A673 (cell line): ENCODE data around the gene SH2D6. TPM values are rescaled to one million over a fixed set of nuclear protein-coding genes. Genes with fewer than 3 reads are reported as not detected.

Source experiments
- BruUV-seq: library from RNA; stranded (reverse); fragments of 400-500 nt; replicated peaks from 2 replicates; lab custom pipeline; 2021; lab: Mats Ljungman, UMichigan
- CTCF ChIA-PET: fragments of 300-600 bp; sonication (Branson Sonifier 250); formaldehyde crosslinking; loops from one replicate; lab custom pipeline; 2022; ENCODE audit warnings: antibody characterized with exemption; lab: Charles Lee
- POLR2A ChIA-PET: fragments of 300-600 bp; sonication (Branson Sonifier 250); formaldehyde crosslinking; loops from one replicate; lab custom pipeline; 2022; ENCODE audit warnings: antibody characterized with exemption; ENCODE audit not compliant: low non-redundant PET; lab: Charles Lee
- DNase-seq: peaks from one replicate; pipeline ENCODE4 v3.0.0-alpha.2; 2015; ENCODE audit warnings: low spot score
- H3K27ac ChIP-seq: fragments of 200-600 bp; sonication (generic); 2 replicates; pipeline ENCODE4 v1.5.1; 2016; ENCODE audit warnings: mixed run types, low read depth, mild to moderate bottlenecking, mixed read lengths, antibody characterized with exemption, low read length; ENCODE audit not compliant: poor library complexity, severe bottlenecking
- H3K27me3 ChIP-seq: fragments of 200-600 bp; sonication (generic); replicated peaks from 2 replicates; pipeline ENCODE4 v1.6.1; 2017; ENCODE audit warnings: mixed run types, low read depth, mild to moderate bottlenecking, mixed read lengths, antibody characterized with exemption, low read length; ENCODE audit not compliant: insufficient read depth, poor library complexity
- H3K36me3 ChIP-seq: fragments of 200-600 bp; sonication (generic); 2 replicates; pipeline ENCODE4 v1.6.1; 2016; ENCODE audit warnings: mixed run types, mild to moderate bottlenecking, mixed read lengths, antibody characterized with exemption, low read length; ENCODE audit not compliant: insufficient read depth, poor library complexity, severe bottlenecking
- H3K4me1 ChIP-seq: fragments of 200-600 bp; sonication (generic); 2 replicates; pipeline ENCODE4 v1.6.1; 2017; ENCODE audit warnings: mixed run types, mild to moderate bottlenecking, mixed read lengths, antibody characterized with exemption, low read length; ENCODE audit not compliant: insufficient read depth, poor library complexity, severe bottlenecking
- H3K4me3 ChIP-seq: fragments of 200-600 bp; sonication (generic); 2 replicates; pipeline ENCODE4 v1.5.1; 2016; ENCODE audit warnings: low read depth, mixed run types, mild to moderate bottlenecking, mixed read lengths, low read length; ENCODE audit not compliant: poor library complexity, severe bottlenecking
- H3K9me3 ChIP-seq: fragments of 200-600 bp; sonication (generic); 2 replicates; pipeline ENCODE4 v1.6.1; 2016; ENCODE audit warnings: mixed run types, low read depth, mild to moderate bottlenecking, mixed read lengths, antibody characterized with exemption, low read length; ENCODE audit not compliant: poor library complexity, severe bottlenecking
- EZH2 ChIP-seq: fragments of 200-600 bp; sonication (generic); IDR thresholded peaks from 2 replicates; pipeline ENCODE4 v1.6.1; 2017; ENCODE audit warnings: borderline replicate concordance, low read depth, mild to moderate bottlenecking, mixed read lengths, antibody characterized with exemption, low read length; ENCODE audit not compliant: poor library complexity, severe bottlenecking
- intact Hi-C: fragments of 100-400 bp; cut with micrococcal nuclease; formaldehyde crosslinking; loops from one replicate; pipeline ENCODE4 v1.10.0; 2022; ENCODE audit not compliant: unreplicated experiment
- total RNA-seq: library from RNA; stranded (reverse); gene quantifications from 2 replicates; pipeline ENCODE4 v1.2.3, GENCODE V29; 2021
- TF ChIP-seq, protein P1 (sequence below): fragments of 300-800, 200-600 bp; sonication (generic); conservative IDR thresholded peaks from 2 replicates; pipeline ENCODE4 v1.5.1; 2017; ENCODE audit warnings: low read depth, mild to moderate bottlenecking, antibody characterized with exemption, low read length, moderate library complexity, mixed read lengths

Gene SH2D6
- total RNA-seq, 1 experiment from 2014 or later, result 0.52 TPM

DNA sequence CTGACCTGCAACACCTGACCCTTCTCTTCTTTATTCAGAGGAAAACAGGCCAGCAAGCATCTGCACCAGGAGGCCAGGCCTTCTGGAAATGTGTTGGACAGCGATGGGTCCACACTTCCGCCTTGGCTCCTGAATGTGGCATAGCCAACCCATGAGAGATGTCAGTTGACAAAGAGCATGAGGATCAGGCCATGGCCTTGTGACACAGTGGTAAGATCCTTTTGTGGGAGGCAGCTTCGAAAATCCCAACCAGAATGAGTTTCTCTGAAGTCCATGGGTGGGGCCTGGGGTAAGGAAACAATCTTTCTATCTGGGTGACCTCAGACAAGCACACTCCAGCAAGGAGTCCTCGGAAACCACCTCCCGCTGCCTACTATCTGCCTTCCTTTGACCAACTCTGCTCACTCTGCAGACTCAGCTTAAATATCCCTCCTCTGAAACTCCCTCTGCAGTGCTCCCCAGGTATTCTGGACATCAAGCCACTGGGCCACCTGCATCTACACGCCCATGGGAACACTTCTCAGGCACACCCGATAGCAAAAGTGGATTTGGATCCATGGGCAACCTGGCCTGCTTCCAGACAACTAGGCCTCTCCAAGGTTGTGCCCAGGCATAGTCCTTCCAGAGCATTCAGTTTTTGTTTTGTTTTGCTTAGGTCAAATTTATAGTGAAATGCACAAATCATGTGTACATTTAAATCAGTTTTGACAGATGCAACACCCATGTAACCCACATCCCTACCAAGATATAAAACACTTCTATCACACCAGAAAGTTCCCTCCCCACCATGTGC is 3.6 kb upstream of the SH2D6 start:
- intact Hi-C loops, result no loop called here

DNA sequence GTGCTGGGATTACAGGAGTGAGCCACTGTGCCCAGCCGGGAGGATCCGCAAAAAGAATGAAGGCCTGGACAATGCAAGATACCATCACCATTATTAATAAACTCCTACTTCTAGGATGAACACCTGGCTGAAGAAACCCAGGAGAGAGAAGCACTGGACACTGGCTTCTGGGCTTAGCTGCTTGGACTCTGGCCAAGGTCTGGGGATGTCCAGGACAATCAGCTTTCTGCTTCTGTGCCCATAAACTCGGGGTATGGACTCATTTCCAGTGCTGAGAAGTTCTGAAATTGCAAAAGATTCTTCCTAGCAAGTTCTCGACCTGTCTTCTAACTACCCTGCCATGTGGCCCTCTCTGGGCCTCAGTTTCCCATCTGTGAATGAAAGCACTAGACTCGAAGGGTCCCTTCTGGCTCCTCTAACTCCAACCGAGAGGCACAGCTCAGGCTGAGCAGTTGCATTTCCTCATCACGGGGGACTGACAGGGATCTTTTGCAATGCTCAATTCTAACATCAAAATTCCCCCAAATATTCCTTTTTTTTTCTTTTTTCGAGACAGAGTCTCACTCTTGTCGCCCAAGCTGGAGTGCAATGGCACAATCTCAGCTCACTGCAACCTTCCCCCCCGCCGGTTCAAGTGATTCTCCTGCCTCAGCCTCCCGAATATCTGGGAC is 2.4 kb upstream of the SH2D6 start:
- Histone ChIP-seq H3K4me3 (no peak overlapping the region), H3K36me3 (no peaks in the 10 kb centered on the region), H3K9me3 (no peaks in the 10 kb centered on the region), H3K27me3 (no peaks in the 10 kb centered on the region), H3K27ac (no peak overlapping the region), H3K4me1 (peaks cover 43% of the 10 kb centered on the region)
- intact Hi-C loops, result no loop called here
- no peak for DNase-seq
- TF ChIP-seq EZH2, result no peak
- TF ChIP-seq, protein P1, sequence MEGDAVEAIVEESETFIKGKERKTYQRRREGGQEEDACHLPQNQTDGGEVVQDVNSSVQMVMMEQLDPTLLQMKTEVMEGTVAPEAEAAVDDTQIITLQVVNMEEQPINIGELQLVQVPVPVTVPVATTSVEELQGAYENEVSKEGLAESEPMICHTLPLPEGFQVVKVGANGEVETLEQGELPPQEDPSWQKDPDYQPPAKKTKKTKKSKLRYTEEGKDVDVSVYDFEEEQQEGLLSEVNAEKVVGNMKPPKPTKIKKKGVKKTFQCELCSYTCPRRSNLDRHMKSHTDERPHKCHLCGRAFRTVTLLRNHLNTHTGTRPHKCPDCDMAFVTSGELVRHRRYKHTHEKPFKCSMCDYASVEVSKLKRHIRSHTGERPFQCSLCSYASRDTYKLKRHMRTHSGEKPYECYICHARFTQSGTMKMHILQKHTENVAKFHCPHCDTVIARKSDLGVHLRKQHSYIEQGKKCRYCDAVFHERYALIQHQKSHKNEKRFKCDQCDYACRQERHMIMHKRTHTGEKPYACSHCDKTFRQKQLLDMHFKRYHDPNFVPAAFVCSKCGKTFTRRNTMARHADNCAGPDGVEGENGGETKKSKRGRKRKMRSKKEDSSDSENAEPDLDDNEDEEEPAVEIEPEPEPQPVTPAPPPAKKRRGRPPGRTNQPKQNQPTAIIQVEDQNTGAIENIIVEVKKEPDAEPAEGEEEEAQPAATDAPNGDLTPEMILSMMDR, result no peak
- POLR2A ChIA-PET, result no interaction called here
- CTCF ChIA-PET, result no interaction called here
- no TSS peak for BruUV-seq

More for the DNA sequence above, 3.6 kb upstream of the SH2D6 start:
- Histone ChIP-seq H3K9me3 (no peaks in the 10 kb centered on the region), H3K27ac (no peak overlapping the region), H3K4me3 (no peak overlapping the region), H3K36me3 (no peaks in the 10 kb centered on the region), H3K27me3 (no peaks in the 10 kb centered on the region), H3K4me1 (peaks cover 44% of the 10 kb centered on the region)
- DNase-seq, result no peak
- ChIA-PET POLR2A (no interaction called here), CTCF (interaction anchor here (0.9 kb wide), 1 partner anchor 124 kb away, joined by 5 read pairs; the partner anchor contains the start of gene MAT2A)
- BruUV-seq, result no TSS peak
- TF ChIP-seq, protein P1, result no peak
- no peak for TF ChIP-seq EZH2

DNA sequence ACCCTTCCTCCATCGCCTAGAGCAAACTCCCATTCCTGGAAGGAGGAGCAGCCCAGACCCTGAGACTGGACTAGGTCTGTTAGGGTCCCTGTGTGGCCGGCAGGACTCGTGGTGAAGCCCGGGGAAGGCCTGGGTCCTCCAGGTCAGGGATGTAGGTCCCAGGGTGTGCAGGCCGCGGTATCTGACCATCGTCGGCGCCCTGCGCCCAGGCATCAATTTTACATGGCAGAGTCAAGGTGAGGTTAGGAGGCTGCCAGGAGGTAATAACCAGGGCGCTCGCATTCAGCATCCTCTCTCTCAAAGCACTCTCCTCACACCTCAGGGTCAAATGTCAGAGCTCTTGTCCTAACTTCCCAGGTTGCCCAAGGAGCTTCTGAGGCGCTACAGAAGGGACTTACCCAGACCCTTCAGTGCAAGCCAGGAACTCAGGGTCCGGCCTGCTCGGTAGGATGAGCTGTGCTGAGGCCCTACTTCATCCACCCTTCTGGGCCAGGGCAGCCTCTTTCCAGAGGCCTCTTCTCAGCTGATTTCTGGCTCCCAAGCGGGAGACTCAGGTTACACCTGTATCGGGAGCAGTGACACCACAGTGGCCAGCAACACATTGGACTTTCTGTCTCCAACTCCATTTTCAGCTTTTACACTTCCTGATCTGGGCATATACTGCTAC is 628 bp downstream of the SH2D6 start:
- BruUV-seq, result TSS peak; percentile 77
- Histone ChIP-seq H3K9me3 (no peaks in the 10 kb centered on the region), H3K4me1 (peaks cover 28% of the 10 kb centered on the region), H3K36me3 (no peaks in the 10 kb centered on the region), H3K4me3 (peak overlapping the region; percentile 64), H3K27me3 (no peaks in the 10 kb centered on the region), H3K27ac (peak overlapping the region; percentile 97)
- CTCF ChIA-PET, result interaction anchor here (0.5 to 3.6 kb wide), 2 partner anchors 133 to 168 kb away, joined by 3 to 28 read pairs; no protein-coding TSS in a partner anchor
- intact Hi-C loops, result no loop called here
- POLR2A ChIA-PET, result interaction anchor here (0.6 to 1.3 kb wide), 4 partner anchors 120 to 130 kb away, joined by 3 to 9 read pairs (median 4); no protein-coding TSS in a partner anchor
- no peak for DNase-seq
- TF ChIP-seq EZH2, result no peak
- TF ChIP-seq, protein P1, result no peak
